IPS-NIHi7 (cell line): ENCODE data around the gene ZNF334.

Experiments
- DNase-seq: peaks from one replicate; pipeline ENCODE4 v3.0.0; 2012; ENCODE audit warnings: mixed read lengths; ENCODE audit errors: extremely low spot score

ZNF334 gene

DNA sequence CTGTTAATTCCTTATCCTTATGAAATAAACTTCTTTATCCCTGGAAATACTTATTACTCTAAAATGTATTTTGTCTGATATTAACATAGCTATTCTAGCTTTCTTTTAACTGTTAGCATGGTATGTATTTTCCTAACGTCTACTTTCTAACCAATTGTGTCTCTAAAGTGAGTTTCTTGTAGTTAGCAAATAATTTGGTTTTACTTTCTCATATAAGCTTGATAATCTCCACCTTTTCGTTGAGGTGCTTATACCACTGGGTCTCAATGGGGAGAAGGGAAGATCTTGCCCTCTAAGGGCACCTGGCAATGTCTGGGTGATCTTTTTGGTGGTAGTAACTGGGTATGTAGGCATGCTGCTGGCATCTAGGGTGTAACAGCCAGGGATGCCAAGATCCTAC is 25.7 kb downstream of the ZNF334 start:
- DNase-seq = no peak

- peak; percentile 22 for DNase-seq
These were observed 27.9 kb downstream of the ZNF334 start for GRCh38 chr20:46485431-46485830.

GRCh38 chr20:46484954-46485353 is 28.4 kb downstream of the ZNF334 start:
- no peak for DNase-seq

- no peak for DNase-seq
These were observed 29.5 kb downstream of the ZNF334 start for GRCh38 chr20:46483879-46484278.

- DNase-seq = no peak
These were observed 30.5 kb downstream of the ZNF334 start for GRCh38 chr20:46482864-46483263.

GRCh38 chr20:46477640-46478039 is 35.7 kb downstream of the ZNF334 start:
- no peak for DNase-seq

GRCh38 chr20:46477225-46477624 is 36.1 kb downstream of the ZNF334 start:
- DNase-seq = no peak

GRCh38 chr20:46468508-46468907 is 44.9 kb downstream of the ZNF334 start:
- no peak for DNase-seq

GRCh38 chr20:46464451-46464850 is 48.9 kb downstream of the ZNF334 start:
- DNase-seq = no peak

DNA sequence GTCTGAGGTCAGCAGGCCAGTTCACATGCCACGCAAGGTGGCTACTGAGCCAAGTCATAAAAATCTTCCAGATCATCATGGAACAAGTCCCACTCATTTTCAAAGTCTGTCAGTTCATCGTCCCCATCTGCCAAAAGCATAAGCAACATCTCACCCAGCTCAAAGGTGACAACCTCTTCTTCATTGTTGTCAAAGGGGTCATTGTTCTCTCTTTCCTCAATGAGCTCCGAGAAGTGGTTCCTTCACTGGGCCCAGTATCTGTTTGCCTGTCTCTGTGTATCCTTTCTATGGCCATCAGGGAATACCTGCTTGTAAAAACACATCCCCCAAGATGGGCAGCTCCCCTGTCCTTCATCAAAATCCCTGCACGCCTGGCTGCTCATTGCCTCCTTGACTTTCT is 49.5 kb downstream of the ZNF334 start:
- DNase-seq = no peak

DNA sequence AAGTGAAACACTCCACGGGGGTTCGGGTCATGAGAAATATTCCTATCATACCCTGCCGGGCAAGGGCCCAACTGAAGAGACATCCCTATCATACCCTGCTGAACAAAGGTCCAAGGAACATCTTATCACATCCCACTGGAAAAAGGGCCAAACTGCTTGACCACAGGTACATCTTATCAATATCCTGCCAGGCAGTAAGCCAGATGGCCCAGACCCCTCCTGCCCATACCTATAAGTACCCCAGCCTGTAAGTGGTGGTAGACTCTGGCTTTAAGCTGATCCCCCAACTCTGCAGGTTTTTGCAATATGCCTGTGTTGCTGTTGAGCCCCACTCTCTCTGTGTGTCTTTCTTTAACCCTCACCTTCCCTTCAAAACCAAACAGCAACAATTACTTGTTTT is 51.6 kb downstream of the ZNF334 start:
- DNase-seq = no peak

- peak; percentile 96 for DNase-seq
These were observed 54.3 kb downstream of the ZNF334 start for GRCh38 chr20:46458866-46459750.

DNA sequence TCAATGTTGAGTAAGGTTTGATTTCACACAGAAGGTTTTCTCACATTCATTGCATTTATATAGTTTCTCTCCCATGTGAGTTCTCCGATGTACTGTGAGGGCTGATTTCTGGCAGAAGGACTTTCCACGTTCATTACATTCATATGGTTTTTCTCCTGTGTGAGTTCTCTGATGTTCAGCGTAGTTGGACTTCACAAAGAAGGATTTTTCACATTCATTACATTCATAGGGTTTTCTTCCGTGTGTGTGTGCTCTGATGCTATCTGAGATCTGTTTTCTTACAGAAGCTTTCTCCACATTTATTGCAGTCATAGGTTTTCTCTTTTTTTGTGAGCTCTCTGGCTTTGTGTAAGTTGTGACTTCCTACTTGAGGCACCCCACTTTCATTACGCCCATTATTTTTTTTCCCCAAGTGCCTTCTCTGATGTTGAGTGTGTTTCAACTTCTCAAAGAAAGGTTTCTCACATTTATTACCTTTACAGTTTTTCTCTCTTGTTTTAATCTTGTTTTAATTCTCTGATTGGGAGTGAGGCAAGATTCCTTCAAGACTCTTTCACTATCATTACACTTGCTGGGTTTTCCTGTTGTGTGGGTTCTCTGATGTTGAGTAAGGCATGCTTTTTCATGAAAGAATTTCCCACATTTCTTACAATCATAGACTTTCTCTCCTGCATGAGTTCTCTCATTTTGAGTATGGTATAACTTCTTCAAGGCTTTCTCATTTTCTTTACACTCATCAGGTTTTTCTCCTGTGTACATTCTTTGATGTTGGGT is 56.9 kb downstream of the ZNF334 start:
- no peak for DNase-seq

DNA sequence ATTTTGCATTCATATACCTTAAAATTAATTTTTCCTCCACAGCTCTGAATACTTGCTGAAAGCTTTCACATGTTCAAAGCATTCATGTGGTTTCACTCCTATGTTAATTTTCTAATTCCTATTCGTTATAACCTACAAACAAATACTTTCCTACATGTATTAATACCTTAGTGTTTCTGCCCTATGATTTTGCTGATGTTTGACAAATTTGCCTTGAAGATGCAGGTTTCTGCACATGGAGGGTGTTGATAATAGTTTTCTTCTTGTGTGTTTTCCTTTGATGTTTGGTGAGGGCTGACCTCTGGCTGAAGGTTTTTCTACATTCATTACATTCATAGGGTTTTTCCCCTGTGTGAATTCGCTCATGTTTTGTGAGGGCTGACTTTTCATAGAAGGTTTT is 57.6 kb downstream of the ZNF334 start:
- DNase-seq = no peak
